ENCODE data around the gene ADGRB3.
"Not testable (repeated sequence)": the region's sequence is repeated elsewhere in the genome, so short reads cannot be mapped to it uniquely, and the experiment has no call there.

ADGRB3 gene

DNA sequence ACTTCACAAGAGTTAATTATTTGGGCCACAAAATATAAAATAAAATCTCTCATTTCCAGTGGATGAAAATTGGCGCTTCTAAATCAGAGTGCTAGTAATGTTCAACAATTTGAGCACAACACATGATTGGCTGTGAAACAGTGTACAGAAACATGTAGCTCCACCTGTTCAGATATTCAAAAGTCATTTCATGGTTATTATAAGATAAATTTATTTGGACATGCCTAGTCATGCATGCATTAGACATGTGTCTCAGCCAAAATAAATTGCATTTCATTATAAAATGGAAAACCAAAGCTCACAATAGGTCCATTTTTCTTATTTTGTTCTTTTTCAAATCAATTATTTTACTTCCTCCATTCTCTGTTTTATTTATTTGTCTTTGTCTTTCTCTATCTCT lies 786.9 kb downstream of the ADGRB3 start:
- no peak for DNase-seq (ENCODE audit: low read depth in 2 of 2)

DNA sequence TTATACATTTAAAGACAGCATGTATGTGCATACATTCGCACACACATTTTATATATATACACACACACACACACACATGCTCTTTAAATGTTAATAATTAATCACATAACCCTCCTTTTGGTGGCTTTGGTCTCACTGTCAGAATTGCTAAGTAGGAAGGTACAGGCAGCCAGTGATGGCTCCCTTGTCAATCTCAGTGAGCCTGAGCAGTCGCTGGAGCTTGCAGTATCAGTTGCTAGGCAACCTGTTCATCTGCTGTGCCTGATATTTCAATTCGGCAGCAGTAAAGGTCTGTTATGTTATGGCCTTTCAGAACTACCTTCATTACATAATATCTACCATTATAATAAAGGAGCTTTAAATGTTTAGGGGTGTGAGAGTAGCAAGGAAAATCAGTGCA lies 787.4 kb downstream of the ADGRB3 start:
- DNase-seq (ENCODE audit: low read depth in 2 of 2): no peak

DNA sequence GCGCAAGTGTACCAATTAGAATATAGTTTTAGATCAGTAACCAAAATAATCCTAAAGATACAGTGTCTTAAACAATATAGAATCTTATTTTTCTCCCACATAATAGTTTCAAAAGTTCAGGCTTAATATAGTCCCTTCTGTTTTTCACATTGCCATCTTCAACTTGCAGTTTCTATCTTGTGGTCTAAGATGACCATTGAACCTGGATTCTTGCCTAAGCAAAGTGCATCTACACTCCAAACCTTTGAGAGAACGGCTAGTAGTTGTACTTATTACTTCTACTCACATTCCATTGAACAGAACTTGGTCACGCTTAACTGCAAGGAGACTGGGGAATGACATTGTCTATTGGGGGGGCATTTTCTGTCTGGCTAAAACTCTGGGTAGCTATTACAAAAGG lies 788.7 kb downstream of the ADGRB3 start:
- no peak for DNase-seq (ENCODE audit: low read depth in 2 of 2)

DNA sequence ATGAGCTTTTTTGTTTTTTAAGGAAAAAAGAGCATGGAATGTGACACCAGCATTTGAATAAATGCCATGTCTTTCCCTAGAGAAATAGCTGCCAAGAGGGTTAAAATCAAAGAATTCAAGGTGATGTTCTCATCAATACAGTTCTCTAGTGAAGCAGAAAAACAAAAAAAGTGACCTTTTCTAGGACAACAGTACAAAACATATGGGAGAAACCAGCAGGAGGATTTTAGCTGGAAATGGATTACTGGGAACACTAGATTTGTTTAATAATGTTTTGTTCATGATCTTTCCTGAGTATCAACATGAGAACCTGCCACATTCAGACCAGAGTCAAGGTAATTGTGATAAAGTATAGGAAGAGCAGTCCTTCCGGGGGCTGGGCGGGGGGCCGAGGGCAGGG lies 789.5 kb downstream of the ADGRB3 start:
- no peak for DNase-seq (ENCODE audit: low read depth in 2 of 2)

DNA sequence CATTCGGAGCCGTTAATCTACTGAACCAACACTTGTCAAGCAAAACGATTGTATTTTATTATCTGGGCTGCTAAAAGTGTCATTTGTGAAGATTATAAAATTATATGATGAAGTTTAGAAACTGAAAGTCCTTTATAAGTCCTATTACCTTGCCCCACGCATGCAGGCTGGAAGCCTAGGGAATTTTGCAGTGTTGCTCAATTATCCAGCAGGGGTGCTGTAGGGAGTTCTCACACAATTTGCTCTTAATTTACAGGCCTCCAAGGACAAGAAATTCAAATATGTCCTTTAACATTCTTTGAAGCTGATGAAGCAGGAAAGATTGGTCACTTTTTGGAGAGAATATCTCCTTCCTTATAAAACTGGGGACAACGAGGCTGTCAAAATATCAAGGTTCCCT lies 792.8 kb downstream of the ADGRB3 start:
- no peak for DNase-seq (ENCODE audit: low read depth in 2 of 2)

DNA sequence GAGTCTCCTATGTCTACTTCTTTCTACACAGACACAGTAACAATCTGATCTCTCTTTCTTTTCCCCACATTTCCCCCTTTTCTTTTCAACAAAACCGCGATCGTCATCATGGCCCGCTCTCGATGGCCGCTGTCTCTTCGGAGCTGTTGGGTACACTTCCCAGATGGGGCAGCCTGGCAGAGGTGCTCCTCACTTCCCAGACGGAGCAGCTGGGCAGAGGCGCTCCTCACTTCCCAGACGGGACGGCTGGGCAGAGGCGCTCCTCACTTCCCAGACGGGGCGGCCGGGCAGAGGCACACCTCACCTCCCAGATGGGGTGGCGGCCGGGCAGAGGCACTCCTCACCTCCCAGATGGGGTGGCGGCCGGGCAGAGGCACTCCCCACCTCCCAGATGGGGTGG lies 797.1 kb downstream of the ADGRB3 start:
- DNase-seq (ENCODE audit: low read depth in 2 of 2): not testable (repeated sequence)

DNA sequence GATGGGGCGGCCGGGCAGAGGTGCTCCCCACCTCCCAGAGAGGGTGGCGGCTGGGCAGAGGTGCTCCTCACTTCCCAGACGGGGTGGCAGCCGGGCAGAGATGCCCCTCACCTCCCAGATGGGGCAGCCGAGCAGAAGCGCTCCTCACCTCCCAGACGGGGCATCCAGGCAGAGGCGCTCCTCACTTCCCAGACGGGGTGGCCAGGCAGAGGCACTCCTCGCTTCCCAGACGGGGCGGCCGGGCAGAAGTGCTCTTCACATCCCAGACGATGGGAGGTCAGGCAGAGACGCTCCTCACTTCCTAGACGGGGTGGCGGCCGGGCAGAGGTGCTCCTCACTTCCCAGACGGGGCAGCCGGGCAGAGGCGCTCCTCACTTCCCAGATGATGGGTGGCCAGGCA lies 798.0 kb downstream of the ADGRB3 start:
- not testable (repeated sequence) for DNase-seq (ENCODE audit: low read depth in 2 of 2)

DNA sequence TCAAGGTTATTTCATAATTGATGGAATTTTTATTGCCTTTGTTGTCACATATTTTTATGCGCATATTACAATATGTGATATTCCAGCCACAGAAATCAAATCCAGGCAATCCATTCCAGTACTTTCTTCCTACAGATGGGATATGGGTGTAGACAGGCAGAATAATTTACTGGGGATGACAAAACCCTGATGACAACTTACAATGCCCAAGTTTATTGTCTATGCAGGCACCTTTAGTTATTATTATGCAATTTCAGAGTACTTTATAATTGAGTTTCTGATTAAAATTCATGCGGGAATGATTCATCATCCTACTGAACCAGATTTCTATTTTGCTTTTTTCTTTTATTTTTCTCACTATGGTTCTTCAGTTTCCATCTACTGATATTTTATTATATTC lies 803.0 kb downstream of the ADGRB3 start:
- DNase-seq (ENCODE audit: low read depth in 2 of 2): no peak

Measured in stimulated activated CD8-positive, alpha-beta memory T cell treated with anti-CD3 and anti-CD28 coated beads, Interleukin-2, amount 100 ng/mL, for 48 hours (primary cell).